ENCODE measurements around the gene BOLA3. TPM values are rescaled to one million over a fixed set of nuclear protein-coding genes. Genes with fewer than 3 reads are reported as not detected.
"Not testable (repeated sequence)": the region's sequence is repeated elsewhere in the genome, so short reads cannot be mapped to it uniquely, and the experiment has no call there.

The BOLA3 gene
- total and polyA plus RNA-seq, 4 donors = 9.5 to 35.2 (median 27.1) TPM

- TF ChIP-seq NR2F2 (IDR thresholded peaks at IDR 0.05) = no peak
- TF ChIP-seq RXRA (IDR thresholded peaks at IDR 0.05) = no peak
- no peak for TF ChIP-seq JUND (IDR thresholded peaks at IDR 0.05)
- no peak for TF ChIP-seq FOXA2 (IDR thresholded peaks at IDR 0.05)
- no peak for TF ChIP-seq HNF4G (IDR thresholded peaks at IDR 0.05)
- TF ChIP-seq FOXA1 (IDR thresholded peaks at IDR 0.05) = no peak
- no peak for TF ChIP-seq HNF4A (conservative IDR thresholded peaks at IDR 0.05)
- no peak for TF ChIP-seq TAF1 (conservative IDR thresholded peaks at IDR 0.05)
- no peak for TF ChIP-seq REST (IDR thresholded peaks at IDR 0.05)
- TF ChIP-seq ATF3 (IDR thresholded peaks at IDR 0.05) = no peak
- TF ChIP-seq SP1 (IDR thresholded peaks at IDR 0.05) = no peak
- TF ChIP-seq YY1 (IDR thresholded peaks at IDR 0.05) = no peak
- TF ChIP-seq MAX (IDR thresholded peaks at IDR 0.05) = no peak
- no peak for TF ChIP-seq EGR1 (IDR thresholded peaks at IDR 0.05; ENCODE audit: low read depth in 2 of 2)
- no peak for TF ChIP-seq RAD21 (IDR thresholded peaks at IDR 0.05)
- no peaks in the 10 kb centered on the region for H3K4me1 ChIP-seq (ENCODE audit: control insufficient read depth in 4 of 4, insufficient read depth in 4 of 4, low read length in 3 of 4)
- peaks cover 13 to 62% (median 32%) of the 10 kb centered on the region in 4 donors for H3K36me3 ChIP-seq (ENCODE audit: control insufficient read depth in 4 of 4, insufficient read depth in 3 of 4, low read depth in 1 of 4, low read length in 3 of 4)
- H3K27ac ChIP-seq (ENCODE audit: low read depth in 1 of 2, low read length in 2 of 2) = no peak overlapping the region
- H3K9me3 ChIP-seq (ENCODE audit: control insufficient read depth in 4 of 4, low read length in 3 of 4) = no peaks in the 10 kb centered on the region
- no peaks in the 10 kb centered on the region for H3K27me3 ChIP-seq (ENCODE audit: control insufficient read depth in 4 of 4, insufficient read depth in 4 of 4, low read length in 3 of 4)
- H3K4me3 ChIP-seq (ENCODE audit: low read depth in 1 of 3, low read length in 3 of 3) = no peak overlapping the region
- DNase-seq (ENCODE audit: low spot score) = no peak
- WGBS = 97% methylated on average over 26 of the region's 26 CpGs
- no peak overlapping the region for H3K9ac ChIP-seq (ENCODE audit: low read depth in 1 of 2, low read length in 2 of 2)
Measured at GRCh38 chr2:74089816-74090745, 57.6 kb downstream of the BOLA3 start.

GRCh38 chr2:74088676-74089075 is 59.0 kb downstream of the BOLA3 start:
- not testable (repeated sequence) for DNase-seq (ENCODE audit: low spot score); H3K4me3 ChIP-seq (ENCODE audit: low read depth in 1 of 3, low read length in 3 of 3); H3K27me3 ChIP-seq (ENCODE audit: control insufficient read depth in 4 of 4, insufficient read depth in 4 of 4, low read length in 3 of 4); H3K9me3 ChIP-seq (ENCODE audit: control insufficient read depth in 4 of 4, low read length in 3 of 4); H3K4me1 ChIP-seq (ENCODE audit: control insufficient read depth in 4 of 4, insufficient read depth in 4 of 4, low read length in 3 of 4); H3K27ac ChIP-seq (ENCODE audit: low read depth in 1 of 2, low read length in 2 of 2); H3K9ac ChIP-seq (ENCODE audit: low read depth in 1 of 2, low read length in 2 of 2)
- peaks cover 10 to 53% (median 30%) of the 10 kb centered on the region in 4 donors for H3K36me3 ChIP-seq (ENCODE audit: control insufficient read depth in 4 of 4, insufficient read depth in 3 of 4, low read depth in 1 of 4, low read length in 3 of 4)
- WGBS = 97% methylated on average over 8 of the region's 8 CpGs

- no peak overlapping the region for H3K9ac ChIP-seq (ENCODE audit: low read depth in 1 of 2, low read length in 2 of 2)
- peaks cover 7 to 52% (median 22%) of the 10 kb centered on the region in 4 donors for H3K36me3 ChIP-seq (ENCODE audit: control insufficient read depth in 4 of 4, insufficient read depth in 3 of 4, low read depth in 1 of 4, low read length in 3 of 4)
- no peak for DNase-seq (ENCODE audit: low spot score)
- no peak overlapping the region for H3K27ac ChIP-seq (ENCODE audit: low read depth in 1 of 2, low read length in 2 of 2)
- no peaks in the 10 kb centered on the region for H3K27me3 ChIP-seq (ENCODE audit: control insufficient read depth in 4 of 4, insufficient read depth in 4 of 4, low read length in 3 of 4)
- H3K4me1 ChIP-seq (ENCODE audit: control insufficient read depth in 4 of 4, insufficient read depth in 4 of 4, low read length in 3 of 4) = no peaks in the 10 kb centered on the region
- WGBS = 97% methylated on average over 16 of the region's 16 CpGs
- no peak for TF ChIP-seq NR2F2 (IDR thresholded peaks at IDR 0.05)
- no peak for TF ChIP-seq RXRA (IDR thresholded peaks at IDR 0.05)
- no peak for TF ChIP-seq FOXA2 (IDR thresholded peaks at IDR 0.05)
- no peak for TF ChIP-seq ATF3 (IDR thresholded peaks at IDR 0.05)
- TF ChIP-seq EGR1 (IDR thresholded peaks at IDR 0.05; ENCODE audit: low read depth in 2 of 2) = no peak
- TF ChIP-seq YY1 (IDR thresholded peaks at IDR 0.05) = no peak
- TF ChIP-seq HNF4G (IDR thresholded peaks at IDR 0.05) = no peak
- TF ChIP-seq FOXA1 (IDR thresholded peaks at IDR 0.05) = no peak
- TF ChIP-seq JUND (IDR thresholded peaks at IDR 0.05) = no peak
- no peak for TF ChIP-seq ZBTB33 (IDR thresholded peaks at IDR 0.05)
- H3K9me3 ChIP-seq (ENCODE audit: control insufficient read depth in 4 of 4, low read length in 3 of 4) = no peaks in the 10 kb centered on the region
- no peak overlapping the region for H3K4me3 ChIP-seq (ENCODE audit: low read depth in 1 of 3, low read length in 3 of 3)
Measured at GRCh38 chr2:74087696-74088095, 60.0 kb downstream of the BOLA3 start.

Measured in liver (tissue), 9 donors.